ENCODE data around the gene P2RX1.

- no peak for TF ChIP-seq FOXA1 (IDR thresholded peaks at IDR 0.05)
- no peak for TF ChIP-seq HDGF (IDR thresholded peaks at IDR 0.05; ENCODE audit: borderline replicate concordance)
- TF ChIP-seq PKNOX1 (IDR thresholded peaks at IDR 0.05), result no peak
These were observed 46.6 kb upstream of the P2RX1 start for GRCh38 chr17:3962965-3963236.

Data from HEK293T (cell line).